HEK293 (cell line): ENCODE data around the gene CD44.
"Not testable (repeated sequence)": the region's sequence is repeated elsewhere in the genome, so short reads cannot be mapped to it uniquely, and the experiment has no call there.

Experiments
- CTCF ChIA-PET: fragments of 350-600 bp; formaldehyde crosslinking; extraction: SDS; loops from one replicate; lab custom pipeline; 2021; ENCODE audit warnings: antibody characterized with exemption; lab: Yijun Ruan, JAX
- POLR2A ChIA-PET: fragments of 300-600 bp; formaldehyde crosslinking; extraction: SDS; loops from one replicate; lab custom pipeline; 2020; ENCODE audit warnings: antibody characterized with exemption, inconsistent platforms; lab: Yijun Ruan, JAX
- H3K27ac ChIP-seq: fragments of 200-500 bp; sonication (Bioruptor generic); 2 replicates; pipeline ENCODE4 v1.5.1; 2014; ENCODE audit warnings: low read depth, low read length, control low read depth, inconsistent platforms; ENCODE audit errors: extremely low read depth
- H3K36me3 ChIP-seq, 2 experiments: fragments of 200-500 bp in 1 of 2; sonication (Bioruptor generic) in 1 of 2; 1 replicate in 1 of 2; 2 replicates in 1 of 2; pipeline ENCODE4 v1.5.1; 2014 to 2017; ENCODE audit warnings: inconsistent platforms in 2 of 2, low read length in 2 of 2; ENCODE audit not compliant: control insufficient read depth in 2 of 2, insufficient read depth in 1 of 2
- H3K4me1 ChIP-seq: fragments of 200-500 bp; sonication (Bioruptor generic); 2 replicates; pipeline ENCODE4 v1.5.1; 2014; ENCODE audit warnings: mild to moderate bottlenecking, low read length, inconsistent platforms; ENCODE audit not compliant: control insufficient read depth, insufficient read depth
- H3K4me3 ChIP-seq: 2 replicates; pipeline ENCODE4 v1.5.1; 2011; ENCODE audit warnings: low read depth, mild to moderate bottlenecking, control low read depth, low read length, moderate library complexity
- H3K9me3 ChIP-seq: fragments of 200-500 bp; sonication (Bioruptor generic); 2 replicates; pipeline ENCODE4 v1.5.1; 2014; ENCODE audit warnings: low read depth, low read length, inconsistent platforms; ENCODE audit not compliant: control insufficient read depth, insufficient read depth
- GLI2 ChIP-seq: fragments of 450-650 bp; formaldehyde crosslinking; IDR thresholded peaks from 2 replicates; pipeline ENCODE4; 2017; ENCODE audit warnings: missing biosample characterization, missing genetic modification characterization, low read depth, borderline replicate concordance
- HIC1 ChIP-seq: fragments of 450-650 bp; formaldehyde crosslinking; IDR thresholded peaks from 2 replicates; pipeline ENCODE4 v1.5.1; 2016; ENCODE audit warnings: missing biosample characterization, missing genetic modification characterization
- KLF17 ChIP-seq: fragments of 450-650 bp; formaldehyde crosslinking; IDR thresholded peaks from 2 replicates; pipeline ENCODE4 v1.5.1; 2016; ENCODE audit warnings: missing biosample characterization, missing genetic modification characterization
- SCRT1 ChIP-seq: fragments of 450-650 bp; formaldehyde crosslinking; IDR thresholded peaks from 2 replicates; pipeline ENCODE4 v1.5.1; 2016; ENCODE audit warnings: missing biosample characterization, missing genetic modification characterization, borderline replicate concordance
- YY1 ChIP-seq: fragments of 450-650 bp; formaldehyde crosslinking; IDR thresholded peaks from 2 replicates; pipeline ENCODE4 v1.5.1; 2018; ENCODE audit warnings: missing biosample characterization, missing genetic modification characterization
- ZBTB20 ChIP-seq: fragments of 450-650 bp; formaldehyde crosslinking; IDR thresholded peaks from 2 replicates; pipeline ENCODE4 v1.5.1; 2016; ENCODE audit warnings: missing biosample characterization, missing genetic modification characterization
- ZBTB44 ChIP-seq: fragments of 450-650 bp; IDR thresholded peaks from 2 replicates; pipeline ENCODE4 v1.5.1; 2018; ENCODE audit warnings: missing biosample characterization, mild to moderate bottlenecking, missing genetic modification characterization
- ZBTB7A ChIP-seq: fragments of 450-650 bp; formaldehyde crosslinking; IDR thresholded peaks from 2 replicates; pipeline ENCODE4 v1.5.1; 2016; ENCODE audit warnings: low read depth, missing biosample characterization, missing genetic modification characterization
- ZFP69B ChIP-seq: fragments of 450-650 bp; formaldehyde crosslinking; IDR thresholded peaks from 2 replicates; pipeline ENCODE4 v1.5.1; 2016; ENCODE audit warnings: missing biosample characterization, missing genetic modification characterization
- ZNF19 ChIP-seq: fragments of 450-650 bp; formaldehyde crosslinking; IDR thresholded peaks from 2 replicates; pipeline ENCODE4; 2016; ENCODE audit warnings: missing biosample characterization, missing genetic modification characterization, low read depth
- ZNF292 ChIP-seq: fragments of 450-650 bp; formaldehyde crosslinking; IDR thresholded peaks from 2 replicates; pipeline ENCODE4 v1.5.1; 2016; ENCODE audit warnings: low read depth, missing biosample characterization, missing genetic modification characterization, borderline replicate concordance
- ZNF529 ChIP-seq: fragments of 450-650 bp; formaldehyde crosslinking; IDR thresholded peaks from 2 replicates; pipeline ENCODE4 v1.5.1; 2017; ENCODE audit warnings: missing genetic modification characterization, missing biosample characterization; ENCODE audit not compliant: insufficient replicate concordance
- ZNF544 ChIP-seq: fragments of 450-650 bp; formaldehyde crosslinking; IDR thresholded peaks from 2 replicates; pipeline ENCODE4 v1.5.0; 2017; ENCODE audit warnings: missing biosample characterization, missing genetic modification characterization
- ZNF555 ChIP-seq: fragments of 450-650 bp; formaldehyde crosslinking; conservative IDR thresholded peaks from 2 replicates; pipeline ENCODE4 v1.5.1; 2017; ENCODE audit warnings: missing biosample characterization, mild to moderate bottlenecking, missing genetic modification characterization, inconsistent platforms
- ZNF571 ChIP-seq: fragments of 450-650 bp; formaldehyde crosslinking; IDR thresholded peaks from 2 replicates; pipeline ENCODE4 v1.5.0; 2017; ENCODE audit warnings: missing biosample characterization, missing genetic modification characterization
- ZNF629 ChIP-seq: fragments of 450-650 bp; formaldehyde crosslinking; IDR thresholded peaks from 2 replicates; pipeline ENCODE4 v1.5.1; 2017; ENCODE audit warnings: missing biosample characterization, missing genetic modification characterization
- ZNF830 ChIP-seq: fragments of 450-650 bp; IDR thresholded peaks from 2 replicates; pipeline ENCODE4 v1.5.0; 2018; ENCODE audit warnings: missing biosample characterization, missing genetic modification characterization, low read depth, mild to moderate bottlenecking, moderate library complexity
- ZSCAN5A ChIP-seq: fragments of 450-650 bp; formaldehyde crosslinking; IDR thresholded peaks from 2 replicates; pipeline ENCODE4 v1.5.1; 2016; ENCODE audit warnings: missing biosample characterization, missing genetic modification characterization
- TF ChIP-seq, protein P1 (sequence below): fragments of 450-650 bp; formaldehyde crosslinking; IDR thresholded peaks from 2 replicates; pipeline ENCODE4 v1.5.1; 2016; ENCODE audit warnings: missing biosample characterization, missing genetic modification characterization
- TF ChIP-seq, protein P2 (sequence below): fragments of 450-650 bp; formaldehyde crosslinking; IDR thresholded peaks from 2 replicates; pipeline ENCODE4 v1.5.1; 2016; ENCODE audit warnings: missing biosample characterization, missing genetic modification characterization

The CD44 gene

DNA sequence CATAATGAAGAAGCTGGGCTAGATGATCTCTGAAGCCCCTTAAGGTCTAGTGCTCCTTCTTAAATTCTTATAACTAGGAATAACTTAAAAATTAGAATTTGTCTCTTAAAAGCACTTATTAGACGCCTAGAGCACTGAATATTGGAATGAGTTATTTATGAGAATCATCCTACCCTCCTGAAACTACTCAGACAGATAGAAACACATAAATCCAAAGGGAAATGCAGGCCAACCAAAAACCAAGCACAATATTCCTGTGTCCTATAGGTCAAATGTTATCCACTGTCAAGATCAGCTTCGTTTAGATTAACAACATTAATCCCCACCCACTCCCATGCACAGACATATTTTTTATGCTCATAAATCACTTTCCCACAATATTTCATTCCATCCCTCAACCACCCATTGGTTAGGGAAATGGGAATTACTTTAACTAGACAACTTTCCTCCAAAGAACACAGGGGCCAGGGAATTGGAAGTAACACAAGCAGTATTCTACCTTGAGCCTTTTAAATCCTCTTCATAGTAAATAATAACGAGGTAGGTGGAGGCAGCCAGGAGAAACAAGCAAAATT, 87.1 kb downstream of the CD44 start (continued):
- TF ChIP-seq ZNF544 (no peak), ZNF19 (tag by site-specific recombination) (no peak)

DNA sequence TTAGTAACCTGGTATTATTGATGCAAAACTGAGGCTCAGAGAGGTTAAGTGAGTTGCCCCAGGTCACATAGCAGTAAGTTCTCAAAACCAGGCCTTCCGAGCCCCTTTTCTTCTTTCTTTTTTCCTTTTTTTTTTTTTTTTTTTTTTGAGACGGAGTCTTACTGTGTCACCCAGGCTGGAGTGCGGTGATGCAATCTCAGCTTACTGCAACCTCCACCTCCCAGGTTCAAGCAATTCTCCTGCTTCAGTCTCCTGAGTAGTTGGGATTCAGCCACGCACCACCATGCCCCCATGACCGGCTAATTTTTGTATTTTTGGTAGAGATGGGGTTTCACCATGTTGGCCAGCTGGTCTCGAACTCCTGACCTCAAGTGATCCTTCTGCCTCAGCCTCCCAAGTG, 87.8 kb downstream of the CD44 start:
- H3K4me1 ChIP-seq, POLR2A ChIA-PET, H3K4me3 ChIP-seq, H3K27ac ChIP-seq, H3K9me3 ChIP-seq, H3K36me3 ChIP-seq, CTCF ChIA-PET: not testable (repeated sequence)

- Histone ChIP-seq H3K9me3 (no peaks in the 10 kb centered on the region), H3K27ac (no peak overlapping the region), H3K36me3 (no peaks in the 10 kb centered on the region), H3K4me1 (no peaks in the 10 kb centered on the region), H3K4me3 (no peak overlapping the region)
- CTCF ChIA-PET, result no interaction called here
- POLR2A ChIA-PET, result no interaction called here
- no peak for TF ChIP-seq ZSCAN5A (tag by site-specific recombination)
Measured at GRCh38 chr11:35227576-35228327, 88.8 kb downstream of the CD44 start.

DNA sequence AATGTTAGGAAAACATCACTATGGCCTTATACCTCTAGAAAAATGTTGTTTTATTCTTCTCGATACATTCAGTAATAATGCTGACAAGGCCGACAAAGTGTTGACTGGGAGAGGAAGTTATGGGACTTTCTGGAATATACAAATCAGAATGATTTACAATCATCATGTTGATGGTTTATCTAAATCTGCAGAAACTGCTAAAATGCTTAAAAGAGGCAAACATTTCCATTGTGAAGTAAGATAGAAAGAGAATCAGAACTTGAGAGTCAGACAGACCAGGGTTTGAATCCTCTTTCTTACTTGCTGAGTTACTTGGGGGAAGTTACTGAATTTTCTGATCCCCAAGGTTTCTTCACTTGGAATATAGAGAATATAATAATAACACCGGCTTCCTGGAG, 89.4 kb downstream of the CD44 start:
- no peaks in the 10 kb centered on the region for H3K36me3 ChIP-seq
- POLR2A ChIA-PET, result no interaction called here
- CTCF ChIA-PET, result interaction anchor here (0.6 kb wide), 1 partner anchor 12 kb away, joined by 4 read pairs; no protein-coding TSS in a partner anchor
- no peaks in the 10 kb centered on the region for H3K4me1 ChIP-seq
- no peak overlapping the region for H3K27ac ChIP-seq
- H3K9me3 ChIP-seq, result no peaks in the 10 kb centered on the region
- no peak overlapping the region for H3K4me3 ChIP-seq
- TF ChIP-seq ZBTB20 (tag by site-specific recombination) (no peak), ZNF830 (no peak), SCRT1 (no peak), HIC1 (tag by site-specific recombination) (no peak), GLI2 (tag by site-specific recombination) (no peak), KLF17 (tag by site-specific recombination) (no peak), ZBTB44 (tag by site-specific recombination) (no peak), ZNF292 (tag by site-specific recombination) (no peak), ZNF629 (tag by site-specific recombination) (no peak), ZNF571 (tag by site-specific recombination) (no peak), ZFP69B (no peak), YY1 (tag by site-specific recombination) (no peak), ZNF555 (no peak), ZBTB7A (tag by site-specific recombination) (no peak), ZNF529 (tag by site-specific recombination) (no peak)
- TF ChIP-seq, protein P1, sequence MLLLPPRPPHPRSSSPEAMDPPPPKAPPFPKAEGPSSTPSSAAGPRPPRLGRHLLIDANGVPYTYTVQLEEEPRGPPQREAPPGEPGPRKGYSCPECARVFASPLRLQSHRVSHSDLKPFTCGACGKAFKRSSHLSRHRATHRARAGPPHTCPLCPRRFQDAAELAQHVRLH (tag by site-specific recombination), result no peak
- TF ChIP-seq, protein P2, sequence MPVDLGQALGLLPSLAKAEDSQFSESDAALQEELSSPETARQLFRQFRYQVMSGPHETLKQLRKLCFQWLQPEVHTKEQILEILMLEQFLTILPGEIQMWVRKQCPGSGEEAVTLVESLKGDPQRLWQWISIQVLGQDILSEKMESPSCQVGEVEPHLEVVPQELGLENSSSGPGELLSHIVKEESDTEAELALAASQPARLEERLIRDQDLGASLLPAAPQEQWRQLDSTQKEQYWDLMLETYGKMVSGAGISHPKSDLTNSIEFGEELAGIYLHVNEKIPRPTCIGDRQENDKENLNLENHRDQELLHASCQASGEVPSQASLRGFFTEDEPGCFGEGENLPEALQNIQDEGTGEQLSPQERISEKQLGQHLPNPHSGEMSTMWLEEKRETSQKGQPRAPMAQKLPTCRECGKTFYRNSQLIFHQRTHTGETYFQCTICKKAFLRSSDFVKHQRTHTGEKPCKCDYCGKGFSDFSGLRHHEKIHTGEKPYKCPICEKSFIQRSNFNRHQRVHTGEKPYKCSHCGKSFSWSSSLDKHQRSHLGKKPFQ, result no peak
